Measurements from ENCODE around the gene NADSYN1. TPM values are rescaled to one million over a fixed set of nuclear protein-coding genes. Genes with fewer than 3 reads are reported as not detected.

Gene NADSYN1
- total RNA-seq, 1 donor from 2014 or later: 55.4 TPM

DNA sequence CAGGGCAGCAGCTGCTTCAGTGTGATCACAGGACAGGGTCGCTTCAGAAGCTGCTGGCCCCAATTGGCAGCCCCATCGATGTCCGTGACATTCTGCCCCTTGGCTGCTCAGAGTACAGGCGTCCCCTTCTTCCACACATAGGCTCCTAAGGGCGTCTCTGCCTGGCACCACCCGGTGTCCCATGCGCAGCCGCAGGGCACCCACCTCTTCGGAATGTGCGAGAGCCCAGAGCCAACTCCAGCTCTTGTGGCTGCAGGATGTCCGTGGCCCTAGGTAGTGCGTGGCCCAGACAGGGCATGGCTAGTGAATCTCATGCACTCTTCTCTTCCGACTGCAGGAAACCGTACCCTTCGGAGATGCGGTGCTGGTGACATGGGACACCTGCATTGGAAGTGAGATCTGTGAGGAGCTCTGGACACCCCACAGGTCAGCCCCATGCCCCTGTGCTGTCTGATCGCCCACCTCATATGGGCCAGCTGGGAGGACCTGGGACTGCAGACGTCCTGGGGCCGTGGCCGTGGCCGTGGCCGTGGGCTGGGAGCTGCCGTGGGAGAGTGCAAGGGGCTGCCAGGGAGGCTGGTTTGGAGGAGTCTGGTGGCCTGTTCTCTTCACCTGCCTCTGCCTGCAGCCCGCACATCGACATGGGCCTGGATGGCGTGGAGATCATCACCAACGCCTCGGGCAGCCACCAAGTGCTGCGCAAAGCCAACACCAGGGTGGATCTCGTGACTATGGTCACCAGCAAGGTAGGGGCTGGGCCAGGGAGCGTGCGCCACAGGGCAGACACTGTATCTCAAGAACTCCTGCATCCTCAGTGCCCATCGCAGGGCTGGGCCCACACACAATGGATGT lies 20.2 kb downstream of the NADSYN1 start:
- no peak for DNase-seq (ENCODE audit: extremely low spot score, unreplicated experiment)
- Mint-ChIP-seq H3K9me3 (ENCODE audit: unreplicated experiment) (no peaks in the 10 kb centered on the region), H3K27me3 (ENCODE audit: unreplicated experiment) (no peaks in the 10 kb centered on the region), H3K36me3 (ENCODE audit: unreplicated experiment) (peaks cover 26% of the 10 kb centered on the region), H3K4me3 (ENCODE audit: unreplicated experiment) (no peak overlapping the region), H3K27ac (ENCODE audit: unreplicated experiment) (no peak overlapping the region), H3K4me1 (ENCODE audit: unreplicated experiment) (no peaks in the 10 kb centered on the region)
- TF ChIP-seq, protein P1, sequence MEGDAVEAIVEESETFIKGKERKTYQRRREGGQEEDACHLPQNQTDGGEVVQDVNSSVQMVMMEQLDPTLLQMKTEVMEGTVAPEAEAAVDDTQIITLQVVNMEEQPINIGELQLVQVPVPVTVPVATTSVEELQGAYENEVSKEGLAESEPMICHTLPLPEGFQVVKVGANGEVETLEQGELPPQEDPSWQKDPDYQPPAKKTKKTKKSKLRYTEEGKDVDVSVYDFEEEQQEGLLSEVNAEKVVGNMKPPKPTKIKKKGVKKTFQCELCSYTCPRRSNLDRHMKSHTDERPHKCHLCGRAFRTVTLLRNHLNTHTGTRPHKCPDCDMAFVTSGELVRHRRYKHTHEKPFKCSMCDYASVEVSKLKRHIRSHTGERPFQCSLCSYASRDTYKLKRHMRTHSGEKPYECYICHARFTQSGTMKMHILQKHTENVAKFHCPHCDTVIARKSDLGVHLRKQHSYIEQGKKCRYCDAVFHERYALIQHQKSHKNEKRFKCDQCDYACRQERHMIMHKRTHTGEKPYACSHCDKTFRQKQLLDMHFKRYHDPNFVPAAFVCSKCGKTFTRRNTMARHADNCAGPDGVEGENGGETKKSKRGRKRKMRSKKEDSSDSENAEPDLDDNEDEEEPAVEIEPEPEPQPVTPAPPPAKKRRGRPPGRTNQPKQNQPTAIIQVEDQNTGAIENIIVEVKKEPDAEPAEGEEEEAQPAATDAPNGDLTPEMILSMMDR (IDR thresholded peaks at IDR 0.05): no peak

DNA sequence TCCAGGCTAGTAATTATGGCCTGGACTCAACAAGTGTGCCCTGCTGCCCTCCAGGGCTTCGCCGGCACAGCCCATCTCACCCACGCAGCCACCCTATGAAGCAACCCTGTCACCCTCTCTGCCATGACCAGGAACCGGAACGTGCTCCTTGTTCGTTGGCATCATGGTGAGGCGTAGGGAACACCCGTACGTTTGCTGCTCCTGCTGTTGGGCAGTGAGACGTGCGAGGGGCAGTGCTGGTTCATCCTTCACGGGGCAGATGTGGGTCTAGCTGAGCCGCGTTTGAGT lies 20.7 kb downstream of the NADSYN1 start:
- no peak for DNase-seq (ENCODE audit: extremely low spot score, unreplicated experiment)
- H3K4me3 Mint-ChIP-seq (ENCODE audit: unreplicated experiment): no peak overlapping the region
- H3K36me3 Mint-ChIP-seq (ENCODE audit: unreplicated experiment): peaks cover 26% of the 10 kb centered on the region
- H3K9me3 Mint-ChIP-seq (ENCODE audit: unreplicated experiment): no peaks in the 10 kb centered on the region
- no peaks in the 10 kb centered on the region for H3K27me3 Mint-ChIP-seq (ENCODE audit: unreplicated experiment)
- H3K27ac Mint-ChIP-seq (ENCODE audit: unreplicated experiment): no peak overlapping the region
- TF ChIP-seq, protein P1 (IDR thresholded peaks at IDR 0.05): no peak
- H3K4me1 Mint-ChIP-seq (ENCODE audit: unreplicated experiment): no peaks in the 10 kb centered on the region

DNA sequence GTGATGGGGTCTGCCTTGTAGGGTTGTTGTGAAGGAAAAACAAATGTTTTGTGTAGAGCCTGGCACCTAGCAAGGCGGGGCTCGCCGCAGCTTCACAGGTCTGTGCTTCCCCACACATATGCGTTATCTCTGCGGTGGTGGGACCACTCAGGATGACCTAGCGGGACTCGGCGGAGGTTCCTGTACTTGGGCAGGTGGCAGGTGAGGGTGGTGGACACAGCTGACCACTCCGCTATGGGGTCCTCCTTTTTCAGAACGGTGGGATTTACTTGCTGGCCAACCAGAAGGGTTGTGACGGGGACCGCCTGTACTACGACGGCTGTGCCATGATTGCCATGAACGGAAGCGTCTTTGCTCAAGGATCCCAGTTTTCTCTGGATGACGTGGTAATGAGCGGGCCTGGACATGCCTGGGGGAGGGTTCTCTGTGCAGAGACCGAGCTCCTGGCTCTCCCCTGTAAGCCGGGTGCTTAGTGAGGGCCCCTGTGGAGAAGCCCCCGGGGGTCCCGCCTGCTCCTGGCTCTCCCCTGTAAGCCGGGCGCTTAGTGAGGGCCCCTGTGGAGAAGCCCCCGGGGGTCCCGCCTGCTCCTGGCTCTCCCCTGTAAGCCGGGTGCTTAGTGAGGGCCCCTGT lies 21.3 kb downstream of the NADSYN1 start:
- no peaks in the 10 kb centered on the region for H3K27me3 Mint-ChIP-seq (ENCODE audit: unreplicated experiment)
- no peak for DNase-seq (ENCODE audit: extremely low spot score, unreplicated experiment)
- H3K4me1 Mint-ChIP-seq (ENCODE audit: unreplicated experiment): no peaks in the 10 kb centered on the region
- TF ChIP-seq, protein P1 (IDR thresholded peaks at IDR 0.05): no peak
- H3K9me3 Mint-ChIP-seq (ENCODE audit: unreplicated experiment): no peaks in the 10 kb centered on the region
- H3K27ac Mint-ChIP-seq (ENCODE audit: unreplicated experiment): no peak overlapping the region
- H3K4me3 Mint-ChIP-seq (ENCODE audit: unreplicated experiment): no peak overlapping the region
- peaks cover 26% of the 10 kb centered on the region for H3K36me3 Mint-ChIP-seq (ENCODE audit: unreplicated experiment)

DNA sequence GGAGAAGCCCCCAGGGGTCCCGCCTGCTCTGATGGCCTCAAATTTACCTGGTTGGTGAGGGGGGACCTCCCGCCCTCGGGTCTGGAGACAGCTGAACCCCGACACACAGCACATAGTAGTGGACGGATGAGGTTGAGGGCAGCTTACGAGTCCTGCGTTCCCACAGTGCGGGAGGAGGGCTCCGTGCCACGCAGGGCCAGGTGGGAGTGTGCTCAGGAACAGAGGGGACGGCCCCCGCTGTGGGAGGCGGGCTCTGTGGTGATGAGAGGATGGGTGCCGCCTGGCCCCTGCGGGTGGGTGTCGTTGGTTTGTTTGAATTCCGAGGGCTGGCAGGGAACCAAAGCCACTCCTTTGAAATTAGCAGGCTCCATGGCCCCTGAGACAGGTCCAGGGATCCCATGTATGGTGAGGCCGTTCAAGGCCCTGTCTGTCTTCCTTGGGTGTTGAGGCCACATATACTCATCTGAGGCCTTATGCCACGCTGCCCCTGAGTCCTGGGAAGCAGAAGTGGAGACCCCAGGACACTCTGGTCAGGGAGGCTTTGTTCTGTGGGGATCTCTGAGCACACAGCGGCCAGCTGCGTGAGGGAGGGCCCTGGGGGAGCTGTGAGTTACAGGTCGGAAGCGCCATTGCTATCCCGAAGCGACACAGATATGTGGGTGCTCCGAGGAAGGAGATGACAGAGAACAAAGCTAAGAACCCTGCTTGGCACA lies 21.9 kb downstream of the NADSYN1 start:
- Mint-ChIP-seq H3K4me3 (ENCODE audit: unreplicated experiment) (no peak overlapping the region), H3K36me3 (ENCODE audit: unreplicated experiment) (peaks cover 30% of the 10 kb centered on the region), H3K27ac (ENCODE audit: unreplicated experiment) (no peak overlapping the region), H3K9me3 (ENCODE audit: unreplicated experiment) (no peaks in the 10 kb centered on the region), H3K4me1 (ENCODE audit: unreplicated experiment) (no peaks in the 10 kb centered on the region), H3K27me3 (ENCODE audit: unreplicated experiment) (no peaks in the 10 kb centered on the region)
- TF ChIP-seq, protein P1 (IDR thresholded peaks at IDR 0.05): no peak
- no peak for DNase-seq (ENCODE audit: extremely low spot score, unreplicated experiment)

DNA sequence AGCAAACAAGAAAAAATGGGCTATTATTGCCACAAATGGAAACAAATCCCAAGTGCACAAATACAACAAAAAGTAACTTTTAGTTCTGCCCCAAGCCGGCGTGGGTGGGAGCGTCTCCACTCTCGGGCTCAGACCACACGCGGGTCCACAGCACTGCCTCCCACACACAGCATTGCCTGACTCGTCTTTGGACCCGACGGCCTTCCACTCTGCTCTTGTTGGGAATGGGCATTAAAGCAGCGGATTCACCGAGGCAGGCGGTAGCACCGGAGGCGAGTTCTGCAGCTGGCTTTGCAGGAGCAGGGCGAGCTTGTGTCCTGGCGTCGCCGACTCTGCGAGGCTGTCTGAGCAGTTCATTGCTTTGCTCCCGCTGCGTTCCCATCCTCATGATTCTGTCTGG lies 23.0 kb downstream of the NADSYN1 start:
- Mint-ChIP-seq H3K27ac (ENCODE audit: unreplicated experiment) (no peak overlapping the region), H3K36me3 (ENCODE audit: unreplicated experiment) (peaks cover 32% of the 10 kb centered on the region), H3K27me3 (ENCODE audit: unreplicated experiment) (no peaks in the 10 kb centered on the region), H3K4me3 (ENCODE audit: unreplicated experiment) (no peak overlapping the region), H3K9me3 (ENCODE audit: unreplicated experiment) (no peaks in the 10 kb centered on the region), H3K4me1 (ENCODE audit: unreplicated experiment) (no peaks in the 10 kb centered on the region)
- TF ChIP-seq, protein P1 (IDR thresholded peaks at IDR 0.05): no peak
- DNase-seq (ENCODE audit: extremely low spot score, unreplicated experiment): no peak

Data from osteocyte (in vitro differentiated cells).